T-cell (primary cell): ENCODE measurements around the gene DHX29. TPM values are rescaled to one million over a fixed set of nuclear protein-coding genes. Genes with fewer than 3 reads are reported as not detected.

Experiments
- ATAC-seq, 4 experiments: fragments of 200-7000 bp in 3 of 4; fragments of 150-1000 bp in 1 of 4; cut with Tn5 transposase; replicated peaks in 1 of 4; 1 replicate in 3 of 4; 2 replicates in 1 of 4; pipeline ENCODE4 v1.10.0; 2021; ENCODE audit warnings: moderate library complexity in 3 of 4, mild to moderate bottlenecking in 2 of 4, moderate number of reproducible peaks in 1 of 4
- CTCF ChIA-PET, 2 donors: fragments of 300-600 bp; sonication (Branson Sonifier 250); formaldehyde crosslinking; loops; one replicate each; lab custom pipeline; 2022; ENCODE audit warnings: antibody characterized with exemption in 2 of 2; lab: Charles Lee
- POLR2A ChIA-PET, 2 donors: fragments of 300-600 bp; sonication (Branson Sonifier 250); formaldehyde crosslinking; loops; one replicate each; lab custom pipeline; 2022; ENCODE audit warnings: antibody characterized with exemption in 2 of 2; lab: Charles Lee
- DNase-seq, 35 experiments: peaks; one replicate each; pipeline versions ENCODE4 v3.0.0 to v3.0.0-alpha.2; 2013 to 2023
- H3K27ac ChIP-seq: one replicate; pipeline ENCODE4 v1.5.1; 2013; ENCODE audit warnings: low read length
- H3K27me3 ChIP-seq, 2 experiments: replicated peaks in 1 of 2; 1 replicate in 1 of 2; 2 replicates in 1 of 2; pipeline versions ENCODE4 v1.6.1 to v1.7.0; 2013; ENCODE audit warnings: low read length in 1 of 2, mixed read lengths in 1 of 2; ENCODE audit not compliant: control insufficient read depth in 2 of 2, insufficient read depth in 2 of 2; ENCODE audit errors: extremely low read depth in 1 of 2
- H3K36me3 ChIP-seq, 2 donors: 1 replicate in 1 of 2; 2 replicates in 1 of 2; pipeline versions ENCODE4 v1.6.1 to v1.7.0; 2013; ENCODE audit warnings: low read length in 1 of 2; ENCODE audit not compliant: control insufficient read depth in 2 of 2, insufficient read depth in 1 of 2; ENCODE audit errors: extremely low read depth in 1 of 2
- H3K4me1 ChIP-seq, 2 experiments: 1 replicate in 1 of 2; 2 replicates in 1 of 2; pipeline versions ENCODE4 v1.6.1 to v1.7.0; 2013; ENCODE audit warnings: low read length in 2 of 2, mixed read lengths in 1 of 2; ENCODE audit not compliant: insufficient read depth in 2 of 2, control insufficient read depth in 1 of 2; ENCODE audit errors: extremely low read depth in 1 of 2
- H3K4me3 ChIP-seq, 2 donors: 1 replicate in 1 of 2; 2 replicates in 1 of 2; pipeline versions ENCODE4 v1.5.1 to v1.7.0; 2013; ENCODE audit warnings: mild to moderate bottlenecking in 2 of 2, low read length in 1 of 2, moderate library complexity in 1 of 2; ENCODE audit not compliant: control insufficient read depth in 1 of 2; ENCODE audit errors: extremely low read depth in 1 of 2
- H3K9me3 ChIP-seq: 2 replicates; pipeline ENCODE4 v1.7.0; 2013
- H3K27ac Mint-ChIP-seq, 2 donors: one replicate each; pipeline ENCODE4 v1.8.0; 2020 to 2021; ENCODE audit warnings: mild to moderate bottlenecking in 2 of 2, mixed read lengths in 2 of 2
- H3K27me3 Mint-ChIP-seq, 2 donors: one replicate each; pipeline ENCODE4 v1.8.0; 2021 to 2022; ENCODE audit warnings: mixed read lengths in 2 of 2
- H3K36me3 Mint-ChIP-seq: one replicate; pipeline ENCODE4 v1.8.0; 2021; ENCODE audit warnings: mixed read lengths
- H3K4me1 Mint-ChIP-seq, 3 donors: one replicate each; pipeline ENCODE4 v1.8.0; 2020 to 2022; ENCODE audit warnings: mixed read lengths in 3 of 3, mild to moderate bottlenecking in 1 of 3
- H3K4me3 Mint-ChIP-seq, 3 donors: one replicate each; pipeline ENCODE4 v1.8.0; 2020 to 2022; ENCODE audit warnings: mild to moderate bottlenecking in 3 of 3, mixed read lengths in 3 of 3, moderate library complexity in 3 of 3
- H3K9me3 Mint-ChIP-seq, 3 donors: one replicate each; pipeline ENCODE4 v1.8.0; 2020 to 2022; ENCODE audit warnings: mixed read lengths in 3 of 3
- WGBS: methylation state at CpG from one replicate; pipeline ENCODE4 v1.1.5; 2013; ENCODE audit warnings: missing lambda C conversion rate; ENCODE audit not compliant: insufficient coverage; 5-methylcytosine and 5-hydroxymethylcytosine counted together
- total RNA-seq, 35 experiments: library from RNA in 6 of 35; stranded (reverse) in 6 of 35; fragments of 120-200 nt in 1 of 35; gene quantifications; one replicate each; pipeline versions ENCODE4 v1.2.1 to v1.2.4 and lab custom pipeline; 2013 to 2026

DHX29 gene
- total RNA-seq, 5 donors from 2014 or later (not counting 1 experiment from before 2014, with no cell fraction given) = 12.4 to 19.2 (median 15.4) TPM

GRCh38 chr5:55223812-55224240, 83.7 kb downstream of the DHX29 start:
- ATAC-seq = no peak
- H3K36me3 Mint-ChIP-seq = no peaks in the 10 kb centered on the region
- H3K9me3 Mint-ChIP-seq = no peaks in the 10 kb centered on the region
- H3K9me3 ChIP-seq = no peaks in the 10 kb centered on the region
- H3K4me3 ChIP-seq = no peak overlapping the region
- H3K27ac ChIP-seq = no peak overlapping the region
- WGBS = no CpG with 5 or more reads among the region's 7 CpGs
- H3K4me3 Mint-ChIP-seq = peak overlapping the region in 2 of 3 donors; percentile 21 to 71
- H3K36me3 ChIP-seq = no peaks in the 10 kb centered on the region
- H3K27me3 ChIP-seq = peaks cover 40 to 85% of the 10 kb centered on the region in 2 experiments
- ChIA-PET POLR2A (no interaction called here), CTCF (interaction anchor here (0.9 to 1.2 kb wide), 2 partner anchors 14 to 41 kb away, joined by 3 read pairs; no protein-coding TSS in a partner anchor)
- peaks cover 41 to 45% (median 44%) of the 10 kb centered on the region in 3 donors for H3K4me1 Mint-ChIP-seq
- no peak for DNase-seq
- peak overlapping the region in 1 of 2 donors; percentile 23 for H3K27ac Mint-ChIP-seq
- peaks cover 8 to 46% of the 10 kb centered on the region in 2 experiments for H3K4me1 ChIP-seq
- H3K27me3 Mint-ChIP-seq = peaks cover 80 to 85% of the 10 kb centered on the region in 2 donors

- DNase-seq (peak in 2 of 35 experiments; percentile 8 to 31), ATAC-seq (peak in 2 of 4 experiments; percentile 19 to 36)
- Mint-ChIP-seq H3K4me1 (peaks cover 41 to 45% (median 44%) of the 10 kb centered on the region in 3 donors), H3K36me3 (no peaks in the 10 kb centered on the region), H3K27me3 (peaks cover 78 to 84% of the 10 kb centered on the region in 2 donors), H3K4me3 (peak overlapping the region in 2 of 3 donors; percentile 47 to 71), H3K27ac (peak overlapping the region in 1 of 2 donors; percentile 24), H3K9me3 (no peaks in the 10 kb centered on the region)
- 7% methylated on average over 57 of the region's 61 CpGs for WGBS
- ChIA-PET POLR2A (no interaction called here), CTCF (interaction anchor here (0.9 to 1.2 kb wide), 2 partner anchors 13 to 41 kb away, joined by 3 read pairs; no protein-coding TSS in a partner anchor)
- Histone ChIP-seq H3K9me3 (no peaks in the 10 kb centered on the region), H3K27me3 (peaks cover 35 to 80% of the 10 kb centered on the region in 2 experiments), H3K4me3 (peak overlapping the region; percentile 12 to 58), H3K36me3 (no peaks in the 10 kb centered on the region), H3K27ac (no peak overlapping the region), H3K4me1 (peaks cover 8 to 46% of the 10 kb centered on the region in 2 experiments)
These were observed 84.3 kb downstream of the DHX29 start for GRCh38 chr5:55222985-55223811.

GRCh38 chr5:55222092-55222984, 85.2 kb downstream of the DHX29 start:
- H3K4me1 Mint-ChIP-seq = peaks cover 34 to 39% (median 36%) of the 10 kb centered on the region in 3 donors
- H3K4me1 ChIP-seq = peaks cover 8 to 38% of the 10 kb centered on the region in 2 experiments
- ChIA-PET CTCF (interaction anchor here (0.5 to 0.6 kb wide), 2 partner anchors 14 to 26 kb away, joined by 3 read pairs; no protein-coding TSS in a partner anchor), POLR2A (no interaction called here)
- DNase-seq (no peak), ATAC-seq (peak in 1 of 4 experiments; percentile 19)
- no peaks in the 10 kb centered on the region for H3K9me3 ChIP-seq
- 38% methylated on average over 21 of the region's 30 CpGs for WGBS
- H3K4me3 ChIP-seq = peak overlapping the region in 1 of 2 donors; percentile 58
- H3K27ac ChIP-seq = no peak overlapping the region
- H3K27me3 Mint-ChIP-seq = peaks cover 75 to 81% of the 10 kb centered on the region in 2 donors
- no peaks in the 10 kb centered on the region for H3K9me3 Mint-ChIP-seq
- peaks cover 33 to 79% of the 10 kb centered on the region in 2 experiments for H3K27me3 ChIP-seq
- H3K27ac Mint-ChIP-seq = peak overlapping the region in 1 of 2 donors; percentile 24
- no peaks in the 10 kb centered on the region for H3K36me3 Mint-ChIP-seq
- peak overlapping the region; percentile 13 to 71 (median 47) for H3K4me3 Mint-ChIP-seq
- H3K36me3 ChIP-seq = no peaks in the 10 kb centered on the region

- DNase-seq (peak in 1 of 35 experiments; percentile 8), ATAC-seq (peak in 3 of 4 experiments; percentile 41 to 50 (median 47))
- peak overlapping the region in 1 of 2 donors; percentile 75 for H3K4me3 ChIP-seq
- no peak overlapping the region for H3K27ac ChIP-seq
- no peaks in the 10 kb centered on the region for H3K9me3 Mint-ChIP-seq
- peak overlapping the region; percentile 43 to 78 (median 53) for H3K4me3 Mint-ChIP-seq
- peaks cover 71 to 76% of the 10 kb centered on the region in 2 donors for H3K27me3 Mint-ChIP-seq
- H3K9me3 ChIP-seq = no peaks in the 10 kb centered on the region
- ChIA-PET CTCF (no interaction called here), POLR2A (interaction anchor here in 1 of 2 donors (0.6 kb wide), 1 partner anchor 771 kb away, joined by 4 read pairs; no protein-coding TSS in a partner anchor)
- H3K4me1 ChIP-seq = peaks cover 8 to 24% of the 10 kb centered on the region in 2 experiments
- no peaks in the 10 kb centered on the region for H3K36me3 ChIP-seq
- WGBS = 7% methylated on average over 62 of the region's 62 CpGs
- H3K4me1 Mint-ChIP-seq = peaks cover 29 to 35% (median 29%) of the 10 kb centered on the region in 3 donors
- H3K27ac Mint-ChIP-seq = no peak overlapping the region
- no peaks in the 10 kb centered on the region for H3K36me3 Mint-ChIP-seq
- peaks cover 31 to 68% of the 10 kb centered on the region in 2 experiments for H3K27me3 ChIP-seq
These were observed 86.9 kb downstream of the DHX29 start for GRCh38 chr5:55220433-55221185.

- DNase-seq (no peak), ATAC-seq (no peak)
- H3K27me3 ChIP-seq = peaks cover 24 to 63% of the 10 kb centered on the region in 2 experiments
- Mint-ChIP-seq H3K9me3 (no peaks in the 10 kb centered on the region), H3K36me3 (no peaks in the 10 kb centered on the region), H3K4me3 (peak overlapping the region in 1 of 3 donors; percentile 78), H3K27ac (no peak overlapping the region), H3K27me3 (peaks cover 63 to 67% of the 10 kb centered on the region in 2 donors), H3K4me1 (peaks cover 28 to 34% (median 29%) of the 10 kb centered on the region in 3 donors)
- H3K9me3 ChIP-seq = no peaks in the 10 kb centered on the region
- H3K36me3 ChIP-seq = no peaks in the 10 kb centered on the region
- H3K4me3 ChIP-seq = no peak overlapping the region
- ChIA-PET CTCF (no interaction called here), POLR2A (interaction anchor here in 1 of 2 donors (0.6 kb wide), 1 partner anchor 771 kb away, joined by 4 read pairs; no protein-coding TSS in a partner anchor)
- no peak overlapping the region for H3K27ac ChIP-seq
- peaks cover 8 to 24% of the 10 kb centered on the region in 2 experiments for H3K4me1 ChIP-seq
- no CpG with 5 or more reads among the region's 3 CpGs for WGBS
These were observed 87.7 kb downstream of the DHX29 start for GRCh38 chr5:55219770-55220169.
